PC-9 (cell line): ENCODE measurements around the gene PAF1. TPM values are rescaled to one million over a fixed set of nuclear protein-coding genes. Genes with fewer than 3 reads are reported as not detected.
A peak's percentile ranks its signal among the peaks of the same experiment; 100 is the strongest.

ENCODE experiments used
- BruUV-seq: library from RNA; stranded (reverse); fragments of 400-500 nt; replicated peaks from 2 replicates; lab custom pipeline; 2021; lab: Mats Ljungman, UMichigan
- CTCF ChIA-PET: fragments of 300-600 bp; sonication (Branson Sonifier 250); formaldehyde crosslinking; loops from one replicate; lab custom pipeline; 2022; ENCODE audit warnings: antibody characterized with exemption; lab: Charles Lee
- POLR2A ChIA-PET: fragments of 300-600 bp; sonication (Branson Sonifier 250); formaldehyde crosslinking; loops from one replicate; lab custom pipeline; 2022; ENCODE audit warnings: antibody characterized with exemption; ENCODE audit not compliant: unreplicated experiment; lab: Charles Lee
- DNase-seq, 2 experiments: peaks; one replicate each; pipeline versions ENCODE4 v3.0.0 to v3.0.0-alpha.2; 2015 to 2022; ENCODE audit warnings: mixed read lengths in 1 of 2
- H2AFZ ChIP-seq: fragments of 200-600 bp; sonication (generic); 2 replicates; pipeline ENCODE4 v1.8.1; 2017; ENCODE audit warnings: antibody characterized with exemption
- H3F3A ChIP-seq: fragments of 200-600 bp; sonication (generic); 2 replicates; pipeline ENCODE4 v1.8.1; 2017; ENCODE audit warnings: antibody characterized with exemption, mild to moderate bottlenecking, low read depth; ENCODE audit not compliant: insufficient read depth
- H3K27ac ChIP-seq: fragments of 200-600 bp; sonication (generic); 2 replicates; pipeline ENCODE4 v1.6.1; 2016; ENCODE audit warnings: mixed run types
- H3K27me3 ChIP-seq: fragments of 200-600 bp; sonication (generic); 2 replicates; pipeline ENCODE4 v1.6.1; 2016; ENCODE audit warnings: low read depth, mixed run types; ENCODE audit not compliant: insufficient read depth
- H3K36me3 ChIP-seq: fragments of 200-600 bp; sonication (generic); 2 replicates; pipeline ENCODE4 v1.6.1; 2016; ENCODE audit warnings: low read depth, mixed run types
- H3K4me1 ChIP-seq: fragments of 200-600 bp; sonication (generic); replicated peaks from 2 replicates; pipeline ENCODE4 v1.6.1; 2016; ENCODE audit warnings: mixed run types; ENCODE audit not compliant: insufficient read depth
- H3K4me2 ChIP-seq: fragments of 200-600 bp; sonication (generic); 2 replicates; pipeline ENCODE4 v1.6.1; 2017; ENCODE audit warnings: mixed run types
- H3K4me3 ChIP-seq: fragments of 200-600 bp; sonication (generic); 2 replicates; pipeline ENCODE4 v1.6.1; 2016; ENCODE audit warnings: mixed run types
- H3K79me2 ChIP-seq: fragments of 200-600 bp; sonication (generic); 2 replicates; pipeline ENCODE4 v1.6.1; 2017; ENCODE audit warnings: low read depth, mixed run types
- H3K9me2 ChIP-seq: fragments of 200-600 bp; sonication (generic); 2 replicates; pipeline ENCODE4 v1.8.1; 2017; ENCODE audit warnings: mild to moderate bottlenecking; ENCODE audit not compliant: insufficient read depth
- H3K9me3 ChIP-seq: fragments of 200-600 bp; sonication (generic); 2 replicates; pipeline ENCODE4 v1.8.1; 2016; ENCODE audit warnings: low read depth; ENCODE audit not compliant: insufficient read depth
- H4K20me1 ChIP-seq: fragments of 200-600 bp; sonication (generic); 2 replicates; pipeline ENCODE4 v1.8.1; 2017; ENCODE audit not compliant: insufficient read depth
- CTCF ChIP-seq: fragments of 200-600 bp; sonication (generic); conservative IDR thresholded peaks from 2 replicates; pipeline ENCODE4 v1.6.1; 2017; ENCODE audit warnings: mixed run types, antibody characterized with exemption, mild to moderate bottlenecking, moderate library complexity
- EZH2 ChIP-seq: fragments of 200-600 bp; sonication (generic); IDR thresholded peaks from 2 replicates; pipeline ENCODE4 v1.8.0; 2017; ENCODE audit warnings: antibody characterized with exemption, low read depth
- intact Hi-C: fragments of 100-400 bp; cut with micrococcal nuclease; formaldehyde crosslinking; loops from one replicate; pipeline ENCODE4 v1.10.0; 2022; ENCODE audit not compliant: unreplicated experiment
- total RNA-seq: library from RNA; stranded (reverse); gene quantifications from 2 replicates; pipeline ENCODE4 v1.2.3, GENCODE V29; 2021

Gene PAF1
- total RNA-seq, 1 experiment from 2014 or later = 61.1 TPM

GRCh38 chr19:39405958-39406655, 15.2 kb upstream of the PAF1 start:
- DNase-seq = peak in 1 of 2 experiments; percentile 27
- Histone ChIP-seq H3K4me3 (peak overlapping the region; percentile 99; the same call in 1 of the 2 replicates), H3K4me2 (peak overlapping the region; percentile 99), H3K27me3 (no peaks in the 10 kb centered on the region), H4K20me1 (peaks cover 14% of the 10 kb centered on the region), H3K36me3 (peaks cover 11% of the 10 kb centered on the region; the same call in 1 of the 2 replicates), H3F3A (peaks cover 75% of the 10 kb centered on the region), H2AFZ (no peak overlapping the region), H3K9me3 (no peaks in the 10 kb centered on the region), H3K9me2 (no peaks in the 10 kb centered on the region), H3K27ac (peak overlapping the region; percentile 98), H3K79me2 (peaks cover 27% of the 10 kb centered on the region), H3K4me1 (peaks cover 60% of the 10 kb centered on the region)
- intact Hi-C loops = loop anchor here (2.0 kb wide), 1 partner anchor 25 kb away; no protein-coding TSS in a partner anchor
- POLR2A ChIA-PET = interaction anchor here (0.5 to 0.8 kb wide), 3 partner anchors 8 to 1198 kb away, joined by 3 to 7 read pairs (median 3); no protein-coding TSS in a partner anchor
- TF ChIP-seq CTCF (no peak), EZH2 (no peak)
- BruUV-seq = no TSS peak
- CTCF ChIA-PET = interaction anchor here (0.6 to 1.0 kb wide), 2 partner anchors 136 to 535 kb away, joined by 3 to 4 read pairs; no protein-coding TSS in a partner anchor

DNA sequence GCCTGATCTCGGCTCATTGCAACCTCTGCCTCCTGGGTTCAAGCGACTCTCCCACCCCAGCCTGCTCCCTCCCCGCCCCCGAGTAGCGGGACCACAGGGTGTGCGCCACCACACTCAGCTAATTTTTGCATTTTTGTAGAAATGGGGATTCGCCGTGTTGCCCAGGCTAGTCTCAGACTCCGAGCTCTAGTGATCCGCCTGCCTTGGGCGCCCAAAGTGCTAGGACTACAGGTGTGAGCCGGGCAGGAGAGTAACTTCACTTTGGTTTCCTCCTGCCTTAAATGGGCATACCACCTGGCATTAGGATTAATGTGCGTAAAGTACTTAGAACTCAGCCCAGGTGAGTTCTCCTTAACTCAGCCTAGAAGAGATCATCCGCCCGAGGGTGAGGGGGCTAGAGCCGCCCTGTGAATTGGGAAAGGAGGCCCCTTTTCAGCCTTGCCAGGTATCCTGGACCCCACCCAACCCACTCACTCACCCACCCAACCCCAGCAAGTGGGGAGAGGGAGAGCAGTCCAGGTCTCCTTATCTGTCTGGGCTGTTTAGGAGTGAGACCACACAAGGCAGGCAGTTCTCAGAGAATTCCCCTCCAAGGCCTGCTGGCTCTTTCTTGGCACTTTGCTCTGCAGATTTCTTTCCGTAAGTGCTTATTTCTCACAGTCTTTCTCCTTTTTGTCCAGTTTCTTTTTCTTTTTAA, 14.5 kb upstream of the PAF1 start:
- no peaks in the 10 kb centered on the region for H3K9me3 ChIP-seq
- no peak overlapping the region for H3K4me3 ChIP-seq
- CTCF ChIA-PET = interaction anchor here (0.6 to 1.0 kb wide), 2 partner anchors 137 to 216 kb away, joined by 3 read pairs; no protein-coding TSS in a partner anchor
- POLR2A ChIA-PET = no interaction called here
- peaks cover 73% of the 10 kb centered on the region for H3F3A ChIP-seq
- DNase-seq = peak in 1 of 2 experiments; percentile 30
- peaks cover 53% of the 10 kb centered on the region for H3K4me1 ChIP-seq
- peak overlapping the region; percentile 99 for H3K4me2 ChIP-seq
- TF ChIP-seq CTCF = no peak
- no peak for TF ChIP-seq EZH2
- H3K27ac ChIP-seq = peak overlapping the region; percentile 98
- intact Hi-C loops = no loop called here
- H2AFZ ChIP-seq = no peak overlapping the region
- H3K79me2 ChIP-seq = peaks cover 23% of the 10 kb centered on the region
- peaks cover 11% of the 10 kb centered on the region; the same call in 1 of the 2 replicates for H3K36me3 ChIP-seq
- no peaks in the 10 kb centered on the region for H3K27me3 ChIP-seq
- BruUV-seq = no TSS peak
- H4K20me1 ChIP-seq = peaks cover 14% of the 10 kb centered on the region
- H3K9me2 ChIP-seq = no peaks in the 10 kb centered on the region
